Fibroblast of the aortic adventitia (primary cell): Measurements from ENCODE around the gene CLIP1. TPM values are rescaled to one million over a fixed set of nuclear protein-coding genes. Genes with fewer than 3 reads are reported as not detected.

ENCODE experiments used
- DNase-seq: peaks from one replicate; pipeline ENCODE4 v3.0.0-alpha.2; 2010; ENCODE audit warnings: low read depth
- H3K4me3 ChIP-seq: 2 replicates; pipeline ENCODE4 v1.5.1; 2011; ENCODE audit warnings: low read depth, mild to moderate bottlenecking, control low read depth, low read length, moderate library complexity
- CTCF ChIP-seq: IDR thresholded peaks from 2 replicates; pipeline ENCODE4 v1.5.1; 2011; ENCODE audit warnings: mild to moderate bottlenecking, low read length, control low read depth, inconsistent platforms; ENCODE audit not compliant: insufficient read depth
- total RNA-seq: library from RNA; depleted of rRNA; stranded (reverse); fragments of >200 nt; gene quantifications from 2 replicates; pipeline ENCODE4 v1.2.3, GENCODE V29; 2012; ENCODE audit warnings: low replicate concordance

Gene CLIP1
- total RNA-seq, 1 donor, result 80.3 TPM

DNA sequence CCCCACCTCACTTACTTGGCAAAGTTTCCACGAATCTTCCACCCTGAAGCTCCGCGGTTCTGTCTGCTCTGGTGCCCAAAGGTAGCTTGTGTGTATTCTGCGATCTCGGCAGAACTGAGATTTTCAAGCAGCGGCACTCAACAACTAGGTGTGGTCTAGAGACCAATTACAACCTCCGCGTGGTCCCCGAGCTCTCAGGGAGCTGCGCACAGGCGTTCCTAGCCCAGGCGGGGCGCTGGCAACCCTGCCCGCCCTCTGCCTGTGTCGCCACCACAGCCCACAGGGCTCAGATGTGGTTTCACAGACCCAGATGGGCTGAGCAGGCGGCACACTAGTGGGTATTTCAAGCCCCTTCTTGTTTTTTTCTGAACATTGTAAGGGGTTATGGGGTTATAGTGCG, 195.1 kb downstream of the CLIP1 start:
- DNase-seq, result no peak
- no peak for TF ChIP-seq CTCF
- H3K4me3 ChIP-seq, result no peak overlapping the region

GRCh38 chr12:122226366-122227125, 195.9 kb downstream of the CLIP1 start:
- no peak for TF ChIP-seq CTCF
- H3K4me3 ChIP-seq, result peak overlapping the region; percentile 64
- DNase-seq, result no peak

DNA sequence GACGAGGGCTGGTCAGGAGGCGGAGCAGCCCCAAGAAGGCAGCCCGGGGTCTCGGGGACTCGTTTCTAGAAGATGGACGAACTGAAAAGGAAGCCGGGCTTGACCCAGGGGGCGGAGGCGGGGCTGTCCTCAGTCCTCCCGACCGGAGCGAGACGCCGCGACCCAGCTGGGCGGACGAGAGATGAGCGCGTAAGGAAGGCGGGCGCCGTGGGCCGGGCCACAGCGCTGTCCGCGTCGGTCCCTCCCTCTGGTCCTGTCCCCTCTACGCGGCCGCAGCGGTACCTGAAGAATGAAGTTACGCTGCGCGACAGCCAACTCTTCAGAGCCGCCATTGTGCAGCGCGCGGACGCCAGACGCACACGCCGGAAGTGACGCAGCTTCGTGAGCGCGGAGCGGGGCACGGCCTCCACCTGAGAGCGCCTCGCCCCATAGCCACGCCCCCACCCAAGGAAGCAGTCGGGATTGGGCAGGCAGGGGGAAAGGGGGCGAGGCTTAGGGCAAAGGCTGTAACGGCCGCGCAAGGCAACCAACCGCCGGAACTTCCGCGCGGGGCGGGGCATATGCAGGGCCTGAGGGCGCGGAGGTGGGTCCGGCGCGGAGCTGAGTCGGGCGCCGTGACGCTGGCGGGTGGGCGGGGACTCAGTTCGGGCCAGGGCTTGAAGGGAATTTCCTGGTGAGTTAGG, 196.6 kb downstream of the CLIP1 start, which contains the start of gene DIABLO:
DIABLO (minus strand) TSS at position 370 of the 683 bp plus-strand sequence; CDS start at position 332, 38 bp downstream.
- TF ChIP-seq CTCF, result no peak
- DNase-seq, result peak; percentile 98
- peak within 1 kb of the TSS; percentile 92 for H3K4me3 ChIP-seq

Other genes starting within 250 kb of the CLIP1 start
- gene IL31, start 248.4 kb downstream of the CLIP1 start, total RNA-seq, result not detected in 2 replicates
- gene LRRC43, start 239.5 kb downstream of the CLIP1 start, total RNA-seq, result 0.74 and 3.5 TPM in 2 replicates
- not detected in 2 replicates for gene B3GNT4, start 219.0 kb downstream of the CLIP1 start, total RNA-seq
- 50.0 and 58.9 TPM in 2 replicates for gene DIABLO, start 196.6 kb downstream of the CLIP1 start, total RNA-seq
- gene VPS33A, start 156.2 kb downstream of the CLIP1 start, total RNA-seq, result 18.3 and 20.9 TPM in 2 replicates
- 15.9 and 23.1 TPM in 2 replicates for gene ZCCHC8, start 78.3 kb upstream of the CLIP1 start, total RNA-seq
- 42.8 and 138 TPM in 2 replicates for gene RSRC2, start 104.3 kb upstream of the CLIP1 start, total RNA-seq
- gene KNTC1, start 104.6 kb upstream of the CLIP1 start, total RNA-seq, result 14.9 and 69.3 TPM in 2 replicates